A673 (cell line): ENCODE data around the gene IL34. TPM values are rescaled to one million over a fixed set of nuclear protein-coding genes. Genes with fewer than 3 reads are reported as not detected.

ENCODE experiments used
- BruUV-seq: library from RNA; stranded (reverse); fragments of 400-500 nt; replicated peaks from 2 replicates; lab custom pipeline; 2021; lab: Mats Ljungman, UMichigan
- CTCF ChIA-PET: fragments of 300-600 bp; sonication (Branson Sonifier 250); formaldehyde crosslinking; loops from one replicate; lab custom pipeline; 2022; ENCODE audit warnings: antibody characterized with exemption; lab: Charles Lee
- POLR2A ChIA-PET: fragments of 300-600 bp; sonication (Branson Sonifier 250); formaldehyde crosslinking; loops from one replicate; lab custom pipeline; 2022; ENCODE audit warnings: antibody characterized with exemption; ENCODE audit not compliant: low non-redundant PET; lab: Charles Lee
- DNase-seq: peaks from one replicate; pipeline ENCODE4 v3.0.0-alpha.2; 2015; ENCODE audit warnings: low spot score
- H3K27ac ChIP-seq: fragments of 200-600 bp; sonication (generic); 2 replicates; pipeline ENCODE4 v1.5.1; 2016; ENCODE audit warnings: mixed run types, low read depth, mild to moderate bottlenecking, mixed read lengths, antibody characterized with exemption, low read length; ENCODE audit not compliant: poor library complexity, severe bottlenecking
- H3K27me3 ChIP-seq: fragments of 200-600 bp; sonication (generic); replicated peaks from 2 replicates; pipeline ENCODE4 v1.6.1; 2017; ENCODE audit warnings: mixed run types, low read depth, mild to moderate bottlenecking, mixed read lengths, antibody characterized with exemption, low read length; ENCODE audit not compliant: insufficient read depth, poor library complexity
- H3K36me3 ChIP-seq: fragments of 200-600 bp; sonication (generic); 2 replicates; pipeline ENCODE4 v1.6.1; 2016; ENCODE audit warnings: mixed run types, mild to moderate bottlenecking, mixed read lengths, antibody characterized with exemption, low read length; ENCODE audit not compliant: insufficient read depth, poor library complexity, severe bottlenecking
- H3K4me1 ChIP-seq: fragments of 200-600 bp; sonication (generic); 2 replicates; pipeline ENCODE4 v1.6.1; 2017; ENCODE audit warnings: mixed run types, mild to moderate bottlenecking, mixed read lengths, antibody characterized with exemption, low read length; ENCODE audit not compliant: insufficient read depth, poor library complexity, severe bottlenecking
- H3K4me3 ChIP-seq: fragments of 200-600 bp; sonication (generic); 2 replicates; pipeline ENCODE4 v1.5.1; 2016; ENCODE audit warnings: low read depth, mixed run types, mild to moderate bottlenecking, mixed read lengths, low read length; ENCODE audit not compliant: poor library complexity, severe bottlenecking
- H3K9me3 ChIP-seq: fragments of 200-600 bp; sonication (generic); 2 replicates; pipeline ENCODE4 v1.6.1; 2016; ENCODE audit warnings: mixed run types, low read depth, mild to moderate bottlenecking, mixed read lengths, antibody characterized with exemption, low read length; ENCODE audit not compliant: poor library complexity, severe bottlenecking
- EZH2 ChIP-seq: fragments of 200-600 bp; sonication (generic); IDR thresholded peaks from 2 replicates; pipeline ENCODE4 v1.6.1; 2017; ENCODE audit warnings: borderline replicate concordance, low read depth, mild to moderate bottlenecking, mixed read lengths, antibody characterized with exemption, low read length; ENCODE audit not compliant: poor library complexity, severe bottlenecking
- intact Hi-C: fragments of 100-400 bp; cut with micrococcal nuclease; formaldehyde crosslinking; loops from one replicate; pipeline ENCODE4 v1.10.0; 2022; ENCODE audit not compliant: unreplicated experiment
- total RNA-seq: library from RNA; stranded (reverse); gene quantifications from 2 replicates; pipeline ENCODE4 v1.2.3, GENCODE V29; 2021
- TF ChIP-seq, protein P1 (sequence below): fragments of 300-800, 200-600 bp; sonication (generic); conservative IDR thresholded peaks from 2 replicates; pipeline ENCODE4 v1.5.1; 2017; ENCODE audit warnings: low read depth, mild to moderate bottlenecking, antibody characterized with exemption, low read length, moderate library complexity, mixed read lengths

Gene IL34
- total RNA-seq, 1 experiment from 2014 or later = not detected

DNA sequence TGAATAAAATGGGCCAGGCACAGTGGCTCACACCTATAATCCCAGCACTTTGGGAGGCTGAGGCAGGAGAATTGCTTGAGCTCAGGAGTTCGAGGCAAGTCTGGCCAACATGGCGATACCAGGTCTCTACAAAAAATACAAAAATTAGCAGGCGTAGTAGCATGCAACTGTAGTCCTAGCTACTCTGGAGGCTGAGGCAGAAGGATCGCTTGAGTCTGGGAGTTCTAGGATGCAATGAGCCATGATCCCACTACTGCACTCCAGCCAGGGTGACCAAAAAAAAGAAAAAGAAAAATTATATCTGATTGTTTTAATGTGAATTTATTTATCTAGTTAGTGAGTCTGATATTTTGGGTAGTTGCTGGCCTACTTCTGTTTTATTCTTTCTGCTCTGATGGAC lies 7.0 kb downstream of the IL34 start:
- Histone ChIP-seq H3K27me3 (no peaks in the 10 kb centered on the region), H3K27ac (no peak overlapping the region), H3K36me3 (no peaks in the 10 kb centered on the region), H3K9me3 (no peaks in the 10 kb centered on the region), H3K4me1 (no peaks in the 10 kb centered on the region), H3K4me3 (no peak overlapping the region)
- BruUV-seq = no TSS peak
- no peak for DNase-seq
- intact Hi-C loops = loop anchor here (2.0 to 10.0 kb wide), 3 partner anchors 129 to 321 kb away; partner anchors contain the start of genes COG4 and SF3B3
- TF ChIP-seq, protein P1, sequence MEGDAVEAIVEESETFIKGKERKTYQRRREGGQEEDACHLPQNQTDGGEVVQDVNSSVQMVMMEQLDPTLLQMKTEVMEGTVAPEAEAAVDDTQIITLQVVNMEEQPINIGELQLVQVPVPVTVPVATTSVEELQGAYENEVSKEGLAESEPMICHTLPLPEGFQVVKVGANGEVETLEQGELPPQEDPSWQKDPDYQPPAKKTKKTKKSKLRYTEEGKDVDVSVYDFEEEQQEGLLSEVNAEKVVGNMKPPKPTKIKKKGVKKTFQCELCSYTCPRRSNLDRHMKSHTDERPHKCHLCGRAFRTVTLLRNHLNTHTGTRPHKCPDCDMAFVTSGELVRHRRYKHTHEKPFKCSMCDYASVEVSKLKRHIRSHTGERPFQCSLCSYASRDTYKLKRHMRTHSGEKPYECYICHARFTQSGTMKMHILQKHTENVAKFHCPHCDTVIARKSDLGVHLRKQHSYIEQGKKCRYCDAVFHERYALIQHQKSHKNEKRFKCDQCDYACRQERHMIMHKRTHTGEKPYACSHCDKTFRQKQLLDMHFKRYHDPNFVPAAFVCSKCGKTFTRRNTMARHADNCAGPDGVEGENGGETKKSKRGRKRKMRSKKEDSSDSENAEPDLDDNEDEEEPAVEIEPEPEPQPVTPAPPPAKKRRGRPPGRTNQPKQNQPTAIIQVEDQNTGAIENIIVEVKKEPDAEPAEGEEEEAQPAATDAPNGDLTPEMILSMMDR = no peak
- no peak for TF ChIP-seq EZH2
- ChIA-PET CTCF (interaction anchor here (0.6 to 2.1 kb wide), 6 partner anchors 40 to 313 kb away, joined by 3 to 10 read pairs (median 4); no protein-coding TSS in a partner anchor), POLR2A (no interaction called here)

DNA sequence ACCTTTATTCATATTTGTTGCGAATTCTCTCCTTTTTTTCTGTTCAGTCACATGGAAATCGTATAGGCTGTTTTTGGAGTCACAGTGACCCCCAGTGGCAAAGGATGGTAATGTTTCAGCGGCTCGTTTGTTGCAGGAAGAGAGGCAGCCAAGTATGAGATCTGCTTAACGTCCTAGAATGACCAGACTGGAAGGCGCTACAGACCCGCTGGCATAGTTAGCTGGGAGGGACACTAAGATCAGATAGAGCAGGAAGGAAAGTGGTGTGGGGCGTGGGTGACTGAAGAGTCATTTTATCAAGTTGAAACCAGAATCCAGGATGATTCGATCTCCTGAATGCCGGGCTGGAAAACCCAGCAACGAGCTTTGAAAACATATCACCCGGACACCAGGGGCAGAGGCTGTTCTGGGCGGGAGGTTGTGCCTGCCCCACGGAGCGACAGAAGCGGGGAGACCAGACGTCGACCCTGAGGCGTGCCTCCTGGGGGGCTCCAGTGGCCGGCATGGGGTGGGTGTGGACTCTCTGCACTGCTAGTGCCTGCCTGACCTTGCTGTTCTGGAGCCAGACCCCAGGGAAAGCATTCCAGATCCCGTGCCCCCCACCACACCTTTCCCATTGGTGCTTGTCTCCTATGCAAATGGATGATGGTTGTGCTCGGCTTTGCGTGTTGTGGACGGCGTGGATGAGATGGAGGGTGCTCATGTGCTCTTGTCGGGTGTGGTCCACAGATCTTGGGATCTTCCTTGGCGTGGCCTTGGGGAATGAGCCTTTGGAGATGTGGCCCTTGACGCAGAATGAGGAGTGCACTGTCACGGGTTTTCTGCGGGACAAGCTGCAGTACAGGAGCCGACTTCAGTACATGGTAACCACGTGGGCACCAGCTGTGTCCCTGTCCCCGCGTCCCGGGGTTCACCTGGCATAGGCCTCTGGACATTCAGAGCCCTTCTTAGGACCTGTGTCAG lies 7.7 kb downstream of the IL34 start:
- no peaks in the 10 kb centered on the region for H3K36me3 ChIP-seq
- no peak overlapping the region for H3K27ac ChIP-seq
- BruUV-seq = no TSS peak
- TF ChIP-seq, protein P1 = peak; percentile 95
- no peak for TF ChIP-seq EZH2
- ChIA-PET CTCF (interaction anchor here (0.6 to 2.1 kb wide), 6 partner anchors 117 to 1133 kb away, joined by 3 to 9 read pairs (median 4); no protein-coding TSS in a partner anchor), POLR2A (no interaction called here)
- H3K4me3 ChIP-seq = peak overlapping the region; percentile 33
- H3K4me1 ChIP-seq = no peaks in the 10 kb centered on the region
- intact Hi-C loops = loop anchor here (2.0 to 10.0 kb wide), 3 partner anchors 129 to 321 kb away; partner anchors contain the start of genes COG4 and SF3B3
- H3K27me3 ChIP-seq = no peaks in the 10 kb centered on the region
- peak; percentile 87 for DNase-seq
- H3K9me3 ChIP-seq = no peaks in the 10 kb centered on the region

DNA sequence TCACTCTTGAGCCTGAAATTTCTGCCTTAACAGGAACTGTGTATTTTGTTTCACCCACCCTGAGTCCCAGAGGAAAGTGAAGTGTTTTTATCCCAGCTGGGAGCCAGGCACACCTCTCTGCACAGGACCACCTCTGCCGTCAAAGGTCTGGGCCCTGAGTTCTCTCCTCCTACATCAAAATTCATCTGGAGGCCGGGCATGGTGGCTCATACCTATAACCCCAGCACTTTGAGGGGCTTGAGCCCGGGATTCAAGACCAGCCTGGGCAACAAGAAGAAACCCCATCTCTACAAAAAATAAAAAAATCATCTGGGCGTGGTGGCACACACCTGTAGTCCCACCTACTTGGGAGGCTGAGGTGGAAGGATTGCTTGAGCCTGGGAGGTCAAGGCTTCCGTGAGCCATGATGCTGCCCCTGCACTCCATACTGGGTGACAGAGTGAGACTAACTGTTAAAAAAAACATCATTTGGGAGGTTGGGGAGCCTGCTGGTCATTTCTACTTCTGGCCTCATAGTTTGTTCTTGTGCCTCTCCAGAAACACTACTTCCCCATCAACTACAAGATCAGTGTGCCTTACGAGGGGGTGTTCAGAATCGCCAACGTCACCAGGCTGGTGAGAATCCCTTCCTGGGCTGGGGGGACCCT lies 9.8 kb downstream of the IL34 start:
- no peaks in the 10 kb centered on the region for H3K9me3 ChIP-seq
- intact Hi-C loops = loop anchor here (10.0 kb wide), 1 partner anchor 131 kb away; the partner anchor contains the start of genes COG4 and SF3B3
- ChIA-PET CTCF (no interaction called here), POLR2A (no interaction called here)
- H3K4me3 ChIP-seq = no peak overlapping the region
- TF ChIP-seq, protein P1 = no peak
- no peak for TF ChIP-seq EZH2
- BruUV-seq = no TSS peak
- H3K27me3 ChIP-seq = no peaks in the 10 kb centered on the region
- H3K4me1 ChIP-seq = no peaks in the 10 kb centered on the region
- no peak for DNase-seq
- H3K27ac ChIP-seq = no peak overlapping the region
- no peaks in the 10 kb centered on the region for H3K36me3 ChIP-seq
